HG03571 (cell line): ENCODE data around the gene PNPO.
A peak's percentile ranks its signal among the peaks of the same experiment; 100 is the strongest.
"Not testable (repeated sequence)": the region's sequence is repeated elsewhere in the genome, so short reads cannot be mapped to it uniquely, and the experiment has no call there.

ENCODE experiments used
- ATAC-seq: cut with Tn5 transposase; IDR thresholded peaks from one replicate; pipeline ENCODE4 v1.9.1; 2021; ENCODE audit not compliant: unreplicated experiment

Gene PNPO

DNA sequence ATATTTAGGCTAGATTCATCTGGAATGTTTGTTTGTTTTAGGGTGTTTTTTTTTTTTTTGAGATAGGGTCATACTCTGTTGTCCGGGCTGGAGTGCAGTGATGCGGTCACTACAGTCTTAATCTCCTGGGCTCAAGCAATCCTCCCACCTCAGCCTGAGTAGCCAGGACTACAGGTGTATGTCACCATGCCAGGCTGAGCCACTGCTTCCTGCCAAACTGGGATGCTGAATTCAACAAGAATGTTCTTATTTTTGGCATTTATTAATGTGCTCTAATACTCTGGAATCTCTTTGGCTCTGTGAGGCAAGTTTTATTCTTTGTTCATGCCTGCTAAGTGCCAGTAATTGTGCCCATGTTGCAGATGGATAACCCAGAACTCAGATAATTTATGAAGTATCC, 23.8 kb upstream of the PNPO start:
- ATAC-seq = no peak

GRCh38 chr17:47918006-47918405, 23.4 kb upstream of the PNPO start:
- no peak for ATAC-seq

DNA sequence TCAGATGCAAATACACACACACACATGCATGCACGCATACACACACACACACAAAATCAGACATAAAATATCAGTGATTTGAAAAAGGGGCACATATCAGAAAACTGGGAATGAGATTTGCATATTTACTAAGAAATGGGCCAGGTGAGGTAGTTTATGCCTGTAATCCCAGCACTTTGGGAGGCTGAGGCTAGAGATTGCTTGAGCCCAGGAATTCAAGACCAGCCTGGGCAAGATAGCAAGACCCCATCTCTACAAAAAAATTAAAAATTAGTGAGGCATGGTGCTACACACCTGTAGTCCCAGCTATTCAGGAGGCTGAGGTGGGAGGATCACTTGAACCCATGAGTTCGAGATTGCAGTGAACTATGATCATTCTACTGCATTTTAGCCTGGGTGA, 22.4 kb upstream of the PNPO start:
- no peak for ATAC-seq

- not testable (repeated sequence) for ATAC-seq
These were observed 21.5 kb upstream of the PNPO start for GRCh38 chr17:47919889-47920288.

DNA sequence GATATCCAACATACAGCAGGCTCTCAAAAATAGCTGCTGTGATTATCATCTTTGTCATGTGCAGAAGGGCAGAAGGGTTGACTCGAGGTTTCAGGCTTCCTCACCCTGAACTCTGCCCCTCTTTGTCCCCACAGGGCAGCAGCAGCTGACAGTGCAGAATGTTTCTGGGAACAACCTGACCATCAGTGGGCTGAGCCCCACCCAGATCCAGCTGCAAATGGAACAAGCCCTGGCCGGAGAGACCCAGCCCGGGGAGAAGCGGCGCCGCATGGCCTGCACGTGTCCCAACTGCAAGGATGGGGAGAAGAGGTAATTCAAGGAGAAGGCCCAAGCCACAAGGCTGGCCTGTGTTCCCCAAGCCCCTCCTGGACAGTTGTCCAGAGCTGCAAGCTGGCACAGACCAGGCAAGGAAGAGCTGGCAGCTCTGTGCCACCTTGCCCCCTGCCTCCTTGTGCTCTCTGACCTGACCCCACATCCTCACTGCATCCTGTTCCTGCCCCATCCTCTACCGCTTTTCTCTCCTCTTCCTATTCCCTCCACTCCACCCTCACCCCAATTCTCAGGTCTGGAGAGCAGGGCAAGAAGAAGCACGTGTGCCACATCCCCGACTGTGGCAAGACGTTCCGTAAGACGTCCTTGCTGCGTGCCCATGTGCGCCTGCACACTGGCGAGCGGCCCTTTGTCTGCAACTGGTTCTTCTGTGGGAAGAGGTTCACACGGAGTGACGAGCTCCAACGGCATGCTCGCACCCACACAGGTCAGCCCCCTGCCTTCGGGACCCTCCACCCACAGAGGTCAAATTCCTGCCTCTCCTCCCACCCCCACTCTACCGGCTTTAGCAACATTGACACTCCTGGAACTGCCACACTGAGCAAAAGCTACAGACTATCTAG, 16.3 kb upstream of the PNPO start:
- no peak for ATAC-seq

DNA sequence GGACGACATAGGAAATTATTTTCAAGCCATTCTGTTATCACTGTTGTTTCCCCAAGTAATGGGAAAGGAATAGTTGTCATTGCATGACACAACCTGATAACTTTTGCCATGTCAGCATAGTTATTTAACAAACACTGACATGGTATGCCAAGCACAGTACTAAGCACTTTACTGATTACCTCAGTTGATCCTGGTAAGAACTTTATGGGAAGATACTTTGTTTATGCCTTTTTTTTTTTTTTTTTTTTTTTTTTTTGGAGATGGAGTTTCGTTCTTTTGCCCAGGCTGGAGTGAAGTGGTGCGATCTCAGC, 15.7 kb upstream of the PNPO start:
- ATAC-seq = no peak

DNA sequence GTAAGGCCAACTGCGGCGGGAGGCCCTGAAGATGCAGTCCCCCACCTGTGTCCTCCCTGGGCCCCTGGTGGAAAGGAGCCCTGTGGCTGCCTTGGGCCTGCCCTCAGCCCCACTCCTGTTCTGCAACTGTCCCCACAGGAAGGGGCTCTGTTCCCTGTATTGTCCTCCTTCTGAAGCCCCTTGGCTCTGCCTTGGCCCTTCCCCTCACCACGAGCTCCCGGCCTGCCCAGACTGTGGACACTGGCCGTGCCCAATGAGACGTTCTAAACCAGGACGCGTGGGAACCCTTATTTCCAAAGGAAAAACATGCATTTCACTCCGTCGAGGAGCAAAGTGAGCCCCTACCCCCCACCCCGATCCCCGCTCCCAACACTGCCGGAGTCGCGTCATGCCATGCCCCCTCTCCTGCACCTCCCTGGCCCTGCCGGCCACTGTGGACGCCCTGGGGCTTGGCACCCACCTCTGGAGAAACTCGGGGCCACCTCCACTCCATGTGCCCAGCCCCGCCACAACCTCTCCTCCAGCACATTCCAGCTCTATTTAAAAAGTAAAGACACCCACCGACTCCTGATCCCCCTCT, 13.5 kb upstream of the PNPO start:
- no peak for ATAC-seq

- no peak for ATAC-seq
These were observed 13.0 kb upstream of the PNPO start for GRCh38 chr17:47928415-47928814.

DNA sequence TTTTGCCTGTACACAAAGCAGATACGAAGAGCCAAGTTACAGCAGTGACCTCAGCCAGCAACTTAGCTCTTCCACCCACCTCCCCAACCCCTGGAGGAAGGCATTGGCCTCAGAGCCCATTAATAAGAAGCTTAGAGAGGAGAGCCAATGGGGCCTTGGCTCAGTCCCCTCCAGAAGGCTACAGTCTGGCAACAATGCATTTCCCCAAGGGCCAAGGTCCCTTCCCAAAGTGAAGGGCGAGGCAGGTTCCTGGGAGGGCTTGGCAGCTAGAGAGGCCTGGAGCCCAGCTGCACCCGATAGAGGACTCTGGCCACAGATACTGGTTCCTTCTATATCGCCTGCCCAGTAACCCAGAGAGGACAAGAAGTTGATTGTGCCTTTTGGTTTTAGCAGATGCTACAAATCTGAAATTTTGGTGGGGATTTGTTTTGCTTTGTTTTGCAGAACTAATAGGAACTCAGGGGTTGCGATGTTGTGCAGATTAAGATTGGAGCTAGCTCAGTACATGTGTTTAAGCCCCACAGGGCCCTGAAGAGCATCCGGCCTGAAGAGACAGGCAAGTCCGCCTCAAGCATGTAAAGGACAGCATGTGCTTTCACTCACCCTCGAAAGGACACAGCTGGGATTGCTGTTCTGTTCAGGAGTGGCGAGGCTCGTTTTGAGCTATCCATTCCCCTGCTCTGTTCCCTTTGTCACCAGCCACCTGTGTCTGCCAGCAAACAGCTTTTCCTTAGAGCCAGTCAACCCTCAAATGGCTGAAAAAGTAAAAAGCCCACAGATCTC, 12.0 kb upstream of the PNPO start:
- no peak for ATAC-seq

GRCh38 chr17:47931848-47932247, 9.5 kb upstream of the PNPO start:
- no peak for ATAC-seq

DNA sequence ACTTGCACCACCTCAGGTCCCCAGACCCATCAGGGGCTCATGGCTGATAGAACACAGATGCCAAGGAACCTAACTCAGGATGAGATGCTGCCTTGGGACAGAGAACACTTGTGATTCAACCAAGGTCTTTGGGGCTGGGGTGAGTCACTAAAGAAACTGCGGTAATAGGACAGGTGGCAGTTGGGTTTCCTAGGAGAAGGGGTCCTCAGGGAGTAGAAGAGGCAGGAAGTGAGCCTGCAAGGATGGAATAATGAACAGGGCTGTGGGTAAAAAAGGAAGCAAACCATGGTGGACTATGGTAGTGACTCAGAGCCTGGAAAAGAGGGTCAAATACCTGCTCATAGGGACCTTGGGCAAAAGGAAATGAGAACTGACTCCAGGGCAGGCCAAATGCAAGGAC, 6.5 kb upstream of the PNPO start:
- no peak for ATAC-seq

GRCh38 chr17:47935468-47935867, 5.9 kb upstream of the PNPO start:
- not testable (repeated sequence) for ATAC-seq

GRCh38 chr17:47935961-47936360, 5.4 kb upstream of the PNPO start:
- no peak for ATAC-seq

DNA sequence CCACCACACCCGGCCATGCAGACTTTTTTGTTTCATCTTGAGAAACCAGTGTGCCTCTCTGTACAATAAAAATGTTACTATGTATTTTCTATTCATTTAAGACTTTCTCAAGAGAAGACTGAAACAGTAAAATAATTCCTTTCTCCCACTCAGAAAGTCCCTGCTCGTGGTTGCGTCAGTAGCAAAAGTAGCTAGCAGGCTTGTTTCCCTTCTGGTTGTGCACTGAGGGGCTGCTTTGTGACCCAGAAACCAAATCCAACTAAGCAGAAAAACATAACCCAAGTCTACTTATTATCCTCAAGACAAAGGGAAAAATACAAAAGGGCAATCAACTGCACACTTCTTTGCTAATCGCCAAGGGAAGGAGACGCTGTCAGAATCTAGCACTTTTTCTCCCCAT, 3.4 kb upstream of the PNPO start:
- no peak for ATAC-seq

DNA sequence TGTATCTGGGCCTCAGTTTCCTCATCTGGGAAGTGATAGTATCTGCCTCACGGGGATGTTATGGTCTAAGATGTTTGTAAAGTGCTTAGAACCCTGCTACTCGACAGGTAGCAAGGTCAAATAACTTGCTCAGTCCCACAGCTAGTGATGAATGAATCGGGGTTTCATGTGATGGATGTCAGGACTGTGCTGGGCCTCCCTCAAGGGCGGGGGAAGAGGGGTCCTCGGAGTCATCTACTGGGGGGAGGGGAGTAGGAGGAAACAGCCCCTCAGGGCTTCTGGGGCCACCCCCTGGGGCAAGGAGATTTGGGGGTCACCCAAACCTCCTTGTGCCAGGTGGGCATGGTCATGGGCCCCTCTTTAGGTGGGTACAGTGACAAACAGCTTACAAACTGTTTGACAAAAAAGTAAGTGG, 732 bp downstream of the PNPO start:
- ATAC-seq = no peak

DNA sequence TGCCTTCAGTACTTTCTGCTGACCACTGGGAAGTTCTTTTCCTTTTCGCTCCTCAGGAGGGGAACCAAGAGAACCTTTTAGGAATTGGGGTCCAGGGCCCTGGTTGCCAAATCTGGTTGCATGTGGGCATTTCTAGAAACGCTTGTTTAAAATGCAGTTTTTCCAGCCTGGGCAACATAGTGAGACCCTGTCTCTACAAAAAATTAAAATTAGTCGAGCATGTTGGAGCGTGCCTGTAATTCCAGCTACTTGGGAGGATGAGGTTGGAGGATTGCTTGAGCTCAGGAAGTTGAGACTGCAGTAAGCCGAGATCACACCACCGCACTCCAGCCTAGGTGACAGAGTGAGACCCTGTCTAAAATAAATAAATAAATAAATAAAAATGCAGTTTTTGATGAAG, 1.2 kb downstream of the PNPO start:
- ATAC-seq = no peak

- ATAC-seq = no peak
These were observed 3.7 kb downstream of the PNPO start for GRCh38 chr17:47945080-47945479.

- no peak for ATAC-seq
These were observed 4.4 kb downstream of the PNPO start for GRCh38 chr17:47945529-47946508.

DNA sequence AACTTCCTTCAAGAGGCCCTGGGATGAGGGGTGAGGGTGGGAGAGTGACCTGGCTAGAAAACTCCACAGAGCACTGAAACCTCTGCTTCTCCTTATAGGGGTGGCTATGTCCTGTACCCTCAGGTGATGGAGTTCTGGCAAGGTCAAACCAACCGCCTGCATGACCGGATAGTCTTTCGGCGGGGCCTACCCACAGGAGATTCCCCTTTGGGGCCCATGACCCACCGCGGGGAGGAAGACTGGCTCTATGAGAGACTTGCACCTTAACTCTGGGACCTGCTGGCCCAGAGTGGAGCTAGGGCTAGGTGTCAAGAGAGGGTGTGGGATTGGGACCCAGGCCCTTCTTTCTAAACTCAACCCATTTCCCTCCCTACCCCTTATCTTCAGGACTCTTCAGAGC, 5.1 kb downstream of the PNPO start:
- no peak for ATAC-seq

DNA sequence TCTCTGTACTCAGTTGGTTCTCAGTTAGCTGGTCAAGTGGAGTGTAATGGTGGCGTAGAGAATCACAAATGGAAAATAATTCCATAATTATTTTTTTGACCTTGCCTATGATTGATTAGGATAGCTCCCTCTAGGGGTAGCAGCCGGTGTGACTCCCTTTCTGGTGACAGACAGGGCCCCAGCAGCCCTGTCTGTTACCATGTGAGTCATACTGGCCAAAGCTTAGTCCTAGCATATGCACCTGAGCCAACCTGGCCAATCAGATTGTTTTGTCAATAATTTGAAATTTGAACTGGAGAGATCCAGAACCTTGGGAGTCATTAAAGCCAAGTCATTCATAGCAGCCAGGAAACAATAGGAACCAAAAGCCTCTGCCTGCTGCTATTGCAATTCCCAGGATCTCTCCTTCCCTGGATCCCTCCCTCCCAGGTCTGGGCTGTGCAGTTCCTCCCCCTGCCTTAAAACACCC, 5.6 kb downstream of the PNPO start:
- peak; percentile 48 for ATAC-seq

- ATAC-seq = no peak
These were observed 7.4 kb downstream of the PNPO start for GRCh38 chr17:47948706-47949196.
